Prostate gland (tissue), 2 donors: ENCODE data around the gene TCF7L2.

Experiments used
- CTCF ChIP-seq, 4 experiments: fragments of 200-600 bp in 2 of 4; fragments of 450-650 bp in 2 of 4; sonication (generic) in 2 of 4; IDR thresholded peaks; 1 replicate in 3 of 4; 2 replicates in 1 of 4; pipeline ENCODE4 v1.5.1; 2016 to 2019; ENCODE audit warnings: antibody characterized with exemption in 4 of 4, mild to moderate bottlenecking in 2 of 4, moderate library complexity in 2 of 4
- POLR2AphosphoS5 ChIP-seq: sonication (generic); formaldehyde crosslinking; IDR thresholded peaks from one replicate; pipeline ENCODE4 v1.6.1; 2017; ENCODE audit warnings: antibody characterized with exemption

- TF ChIP-seq POLR2AphosphoS5 (no peak), CTCF (IDR thresholded peaks at IDR 0.05) (no peak)
Measured at GRCh38 chr10:113100281-113100680, 150.2 kb downstream of the TCF7L2 start.
